HG03045 (cell line): ENCODE results near the gene PRKAR2B.
"Not testable (repeated sequence)": the region's sequence is repeated elsewhere in the genome, so short reads cannot be mapped to it uniquely, and the experiment has no call there.

Experiments
- ATAC-seq: cut with Tn5 transposase; IDR thresholded peaks from one replicate; pipeline ENCODE4 v1.9.1; 2021; ENCODE audit warnings: mild to moderate bottlenecking, moderate library complexity; ENCODE audit not compliant: unreplicated experiment

Gene PRKAR2B

GRCh38 chr7:107115114-107115513 lies 70.6 kb downstream of the PRKAR2B start:
- ATAC-seq, result no peak

GRCh38 chr7:107115762-107116540 lies 71.4 kb downstream of the PRKAR2B start:
- no peak for ATAC-seq

- no peak for ATAC-seq
These were observed 73.8 kb downstream of the PRKAR2B start for GRCh38 chr7:107118109-107118900.

GRCh38 chr7:107119376-107120105 lies 75.0 kb downstream of the PRKAR2B start:
- ATAC-seq, result no peak

GRCh38 chr7:107122486-107122911 lies 78.0 kb downstream of the PRKAR2B start:
- no peak for ATAC-seq

- ATAC-seq, result no peak
These were observed 78.9 kb downstream of the PRKAR2B start for GRCh38 chr7:107123392-107123791.

- no peak for ATAC-seq
These were observed 81.0 kb downstream of the PRKAR2B start for GRCh38 chr7:107125475-107125874.

GRCh38 chr7:107128217-107128616 lies 83.7 kb downstream of the PRKAR2B start:
- no peak for ATAC-seq

- no peak for ATAC-seq
These were observed 84.2 kb downstream of the PRKAR2B start for GRCh38 chr7:107128748-107129147.

- no peak for ATAC-seq
These were observed 86.1 kb downstream of the PRKAR2B start for GRCh38 chr7:107130487-107131220.

- no peak for ATAC-seq
These were observed 88.9 kb downstream of the PRKAR2B start for GRCh38 chr7:107133396-107133795.

GRCh38 chr7:107138696-107139420 lies 94.4 kb downstream of the PRKAR2B start:
- ATAC-seq, result no peak

- not testable (repeated sequence) for ATAC-seq
These were observed 99.4 kb downstream of the PRKAR2B start for GRCh38 chr7:107143875-107144274.

- no peak for ATAC-seq
These were observed 100.7 kb downstream of the PRKAR2B start for GRCh38 chr7:107145067-107145838.

GRCh38 chr7:107147464-107148393 lies 103.2 kb downstream of the PRKAR2B start:
- no peak for ATAC-seq

- no peak for ATAC-seq
These were observed 104.2 kb downstream of the PRKAR2B start for GRCh38 chr7:107148721-107149120.

- no peak for ATAC-seq
These were observed 105.4 kb downstream of the PRKAR2B start for GRCh38 chr7:107149863-107150262.

- no peak for ATAC-seq
These were observed 106.0 kb downstream of the PRKAR2B start for GRCh38 chr7:107150375-107151073.
